GM19025 (cell line): ENCODE measurements around the gene SCAMP2.

Experiments used
- ATAC-seq: cut with Tn5 transposase; IDR thresholded peaks from one replicate; pipeline ENCODE4 v1.9.1; 2021; ENCODE audit warnings: mild to moderate bottlenecking, low read depth, moderate library complexity; ENCODE audit not compliant: unreplicated experiment

SCAMP2 gene

DNA sequence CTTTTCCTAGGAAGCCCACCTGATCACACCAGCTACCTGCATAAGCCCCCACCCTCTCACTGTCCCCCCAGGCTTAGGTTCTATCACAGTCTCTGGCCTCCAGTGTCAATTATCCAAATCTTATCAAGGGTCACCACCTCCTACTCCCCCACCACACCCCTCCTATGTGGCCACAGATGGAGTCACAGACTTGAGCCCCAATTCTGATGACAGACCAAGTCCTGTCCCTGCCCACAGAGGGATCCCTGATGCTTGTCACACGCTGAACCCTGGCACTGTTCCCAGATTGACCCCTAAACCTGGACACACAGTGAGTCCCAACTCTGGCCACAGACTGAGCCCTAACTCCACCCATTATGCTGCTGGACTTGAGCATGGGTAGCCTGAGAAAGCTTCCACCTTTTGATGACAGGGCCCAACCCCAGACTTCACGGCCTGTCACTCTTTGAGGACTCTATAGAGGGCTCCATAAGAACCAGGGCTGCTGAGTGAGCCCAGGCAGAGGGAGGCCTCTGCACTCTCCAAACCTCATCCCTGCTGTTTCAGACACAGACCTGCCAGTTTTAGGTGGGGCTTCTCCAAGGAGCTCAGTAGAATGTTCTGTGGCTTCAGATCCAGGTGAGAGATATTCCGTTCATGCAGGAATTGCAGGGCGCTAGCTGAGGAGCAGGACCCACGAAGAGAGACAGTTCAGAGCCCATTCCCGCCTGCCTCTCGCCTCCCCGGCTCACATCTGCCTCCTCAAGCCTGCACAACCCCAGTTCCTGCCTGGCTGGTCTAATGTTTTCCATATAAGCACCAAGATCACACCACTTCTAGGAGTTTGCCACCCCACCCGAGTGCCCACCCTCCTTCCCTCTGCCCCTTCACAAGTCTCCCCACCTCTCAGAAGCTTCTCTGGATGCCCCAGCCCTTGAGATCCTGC is 32.1 kb downstream of the SCAMP2 start:
- ATAC-seq: no peak

DNA sequence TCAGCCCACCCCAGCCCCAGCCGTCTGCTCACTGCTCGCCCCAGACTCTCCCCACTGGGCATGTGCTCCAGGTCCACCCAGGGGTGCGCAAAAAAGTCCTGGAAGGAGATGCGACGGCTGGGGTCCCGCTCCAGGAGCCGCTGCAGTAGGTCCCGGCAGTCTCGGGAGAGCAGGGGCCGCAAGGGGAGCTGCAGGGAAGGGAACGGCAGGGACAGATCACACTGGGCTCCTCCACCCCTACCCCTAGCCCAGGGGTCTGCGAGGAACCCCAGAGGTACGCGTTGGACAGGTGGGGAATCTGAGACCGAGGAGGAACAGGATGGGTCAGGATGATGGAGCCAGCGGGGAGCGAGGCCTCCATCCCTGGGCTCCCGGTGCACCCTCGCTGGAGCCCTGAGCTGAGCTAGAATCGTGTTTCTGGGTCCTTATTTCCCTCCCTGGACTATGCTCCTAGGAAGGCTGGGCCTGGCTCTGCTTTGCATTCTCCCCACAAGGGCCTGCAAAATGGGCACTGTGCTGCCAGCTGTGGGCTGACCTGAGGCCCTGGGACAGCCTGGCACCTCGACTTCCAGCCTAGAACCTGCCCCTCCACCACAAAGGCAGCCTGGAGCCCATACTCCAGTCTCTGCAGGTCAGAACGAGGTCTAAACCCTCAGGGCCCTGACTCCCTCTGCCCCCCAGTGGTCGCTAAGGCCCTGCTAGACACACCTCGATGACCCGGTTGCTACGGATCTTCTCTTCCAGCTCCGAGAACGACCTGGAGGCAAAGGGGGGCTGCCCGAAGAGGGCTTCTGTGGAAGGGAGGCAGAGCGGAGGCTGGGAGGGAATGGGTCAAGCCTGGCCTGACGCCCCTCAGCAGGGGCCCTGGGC is 33.4 kb downstream of the SCAMP2 start:
- ATAC-seq: no peak

DNA sequence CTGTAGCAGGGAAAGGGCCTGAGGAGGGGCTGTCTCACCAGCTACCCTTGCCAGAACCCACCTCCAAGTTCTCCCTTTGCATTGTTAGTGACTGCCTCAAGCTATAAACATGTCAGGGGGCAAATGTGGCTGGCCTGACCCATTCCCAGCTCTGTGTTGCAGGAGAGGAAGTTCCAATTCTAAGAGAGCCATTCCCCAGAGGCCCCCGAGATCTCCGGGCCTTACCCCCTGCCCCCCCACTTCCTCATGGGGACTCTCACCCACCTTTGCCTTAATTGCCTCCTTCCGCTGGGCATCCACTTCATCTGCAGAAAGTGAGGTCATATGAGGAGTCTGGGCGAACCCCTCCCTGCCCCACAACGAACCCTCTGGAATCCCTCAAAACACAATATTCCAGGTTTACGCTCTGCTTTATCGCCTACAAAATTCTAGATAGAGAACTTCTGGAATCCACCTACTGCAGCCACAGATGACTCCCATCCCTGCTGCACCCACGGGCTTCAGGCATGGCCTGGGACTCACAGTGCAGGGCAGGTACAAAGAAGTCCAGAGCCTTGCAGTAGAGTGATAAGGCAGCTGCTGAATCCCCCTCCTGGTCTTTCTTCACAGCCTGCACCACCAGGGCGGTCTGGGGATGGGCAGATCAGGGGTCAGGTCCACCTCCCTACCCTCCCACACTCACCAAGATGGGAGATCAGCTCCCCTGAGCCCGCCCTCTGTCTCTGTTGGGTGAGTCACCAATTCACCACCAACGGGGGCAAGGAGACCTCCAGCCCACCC is 34.2 kb downstream of the SCAMP2 start:
- ATAC-seq: no peak

DNA sequence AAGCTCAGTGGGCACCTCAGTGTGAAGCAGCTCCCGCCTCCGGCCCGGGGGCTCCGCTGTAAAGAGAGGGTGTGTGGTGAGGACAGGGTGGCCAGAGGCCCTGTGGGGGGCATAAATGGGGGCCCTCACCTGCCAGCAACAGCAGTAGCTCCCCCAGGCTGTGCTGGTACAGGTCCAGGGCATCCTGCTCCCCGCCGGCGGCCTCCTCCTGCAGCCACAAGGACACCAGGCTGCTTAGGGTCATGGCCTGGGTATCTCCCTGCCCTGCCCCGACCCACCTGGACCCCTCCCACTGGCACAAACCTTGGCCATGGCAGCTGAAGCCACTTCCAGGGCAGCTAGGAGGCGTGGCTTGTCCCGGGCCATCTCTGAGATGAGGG is 35.0 kb downstream of the SCAMP2 start:
- ATAC-seq: no peak

DNA sequence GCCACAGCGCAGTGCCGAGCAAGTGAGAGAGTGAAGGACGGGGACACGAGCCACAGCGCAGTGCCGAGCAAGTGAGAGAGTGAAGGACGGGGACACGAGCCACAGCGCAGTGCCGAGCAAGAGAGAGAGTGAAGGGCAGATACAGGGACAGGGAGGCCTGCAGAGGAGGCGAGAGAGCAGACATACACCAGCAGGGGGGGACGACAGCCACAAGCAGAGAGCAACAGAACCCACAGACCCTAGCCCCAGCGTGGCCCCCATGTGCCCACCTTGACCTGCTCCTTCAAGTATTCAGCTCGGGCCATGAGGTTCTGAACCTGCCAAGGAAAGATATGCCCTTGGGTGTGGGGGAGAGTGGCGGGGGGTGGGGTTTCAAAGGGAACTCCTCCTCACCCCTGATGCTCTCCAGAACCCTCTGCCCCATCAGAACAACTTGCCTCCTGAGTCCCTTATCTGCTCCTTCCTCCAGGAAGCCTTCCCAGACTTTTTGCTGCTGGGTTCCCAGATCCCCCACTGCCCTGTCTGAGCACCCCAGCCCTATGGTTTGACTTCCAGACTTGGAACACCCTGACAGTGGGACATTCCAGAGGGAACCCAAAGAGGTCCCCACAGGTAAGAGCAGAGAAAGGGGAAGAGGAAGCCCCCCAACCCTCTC is 35.6 kb downstream of the SCAMP2 start:
- ATAC-seq: no peak

DNA sequence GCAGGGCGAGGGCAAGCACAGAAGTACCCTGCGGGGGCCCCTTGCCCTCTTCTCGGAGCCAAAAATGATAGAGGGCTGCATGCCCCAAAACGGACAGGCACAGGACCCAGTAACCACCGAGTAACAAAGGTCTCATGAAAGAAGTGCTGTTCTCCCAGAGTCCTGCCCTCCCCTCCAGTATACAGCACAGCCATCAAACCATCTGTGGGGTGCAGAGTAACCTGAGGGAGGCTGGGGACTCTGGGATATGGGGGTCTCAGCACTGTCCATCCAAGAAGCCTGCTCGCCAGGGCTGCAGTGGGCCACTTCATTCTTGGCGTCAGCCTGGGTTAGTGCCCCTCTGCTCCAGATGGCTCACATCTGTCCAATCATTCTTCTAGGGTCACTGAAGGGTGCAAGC is 36.3 kb downstream of the SCAMP2 start:
- no peak for ATAC-seq

DNA sequence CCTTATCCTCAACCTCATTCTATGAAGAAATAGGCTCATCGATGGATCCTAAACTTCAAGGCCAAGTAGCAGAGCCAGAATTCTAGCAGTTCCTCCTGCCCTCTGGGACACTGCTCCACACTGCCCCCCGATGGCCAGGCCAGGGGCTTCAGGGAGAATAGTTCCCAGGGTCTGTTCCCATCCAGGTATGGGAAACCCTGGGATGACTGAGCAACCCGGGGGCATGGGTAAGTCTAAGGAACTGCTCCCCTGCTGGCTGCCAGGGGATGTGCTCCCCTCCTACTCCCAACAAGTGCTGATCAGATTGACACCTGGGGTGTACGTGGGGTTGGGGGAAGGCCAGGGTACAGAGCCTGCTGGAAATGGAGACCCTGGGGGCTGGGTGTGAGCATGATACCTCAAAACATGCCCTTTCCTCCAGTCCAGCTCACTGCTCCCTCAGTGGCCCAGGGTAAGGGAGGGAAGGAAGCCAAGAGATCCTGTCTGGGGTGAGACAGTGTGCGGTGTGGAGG is 37.8 kb downstream of the SCAMP2 start:
- no peak for ATAC-seq

DNA sequence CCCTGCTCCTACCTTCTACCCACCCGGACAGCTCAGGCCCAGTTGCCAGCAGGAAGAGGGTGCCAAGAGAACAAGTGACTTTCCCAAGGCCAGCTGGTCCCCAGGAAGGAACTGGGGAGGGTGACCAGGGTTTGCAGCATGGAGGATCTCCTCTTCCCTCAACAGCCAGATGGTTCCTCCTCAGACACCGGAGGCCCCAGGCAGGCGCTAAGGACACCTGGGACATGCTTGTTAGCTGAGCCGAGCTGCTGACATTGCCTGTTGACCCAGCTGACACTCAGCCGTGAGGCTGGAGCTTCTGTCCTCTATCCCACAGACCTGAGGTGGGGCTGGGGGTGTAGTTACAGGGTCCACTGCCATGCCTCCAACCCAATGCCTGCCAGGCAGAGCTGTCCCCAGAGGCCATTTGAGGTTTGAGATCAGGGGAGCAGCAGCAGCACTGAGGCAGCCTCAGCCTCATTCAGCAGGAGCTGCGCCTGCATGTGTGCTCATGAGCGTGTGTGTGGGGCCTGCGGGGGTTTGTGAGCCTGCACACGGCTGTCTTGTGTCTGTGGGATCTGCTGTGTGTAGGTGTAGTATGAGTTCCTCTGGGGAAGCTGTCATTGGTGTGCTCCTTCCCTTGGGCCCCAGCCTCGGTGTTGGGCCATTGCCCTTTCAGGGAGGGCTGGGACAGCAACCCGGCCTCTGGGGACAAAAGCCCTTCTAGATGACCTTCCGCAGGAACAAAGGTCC is 39.6 kb downstream of the SCAMP2 start:
- ATAC-seq: no peak

DNA sequence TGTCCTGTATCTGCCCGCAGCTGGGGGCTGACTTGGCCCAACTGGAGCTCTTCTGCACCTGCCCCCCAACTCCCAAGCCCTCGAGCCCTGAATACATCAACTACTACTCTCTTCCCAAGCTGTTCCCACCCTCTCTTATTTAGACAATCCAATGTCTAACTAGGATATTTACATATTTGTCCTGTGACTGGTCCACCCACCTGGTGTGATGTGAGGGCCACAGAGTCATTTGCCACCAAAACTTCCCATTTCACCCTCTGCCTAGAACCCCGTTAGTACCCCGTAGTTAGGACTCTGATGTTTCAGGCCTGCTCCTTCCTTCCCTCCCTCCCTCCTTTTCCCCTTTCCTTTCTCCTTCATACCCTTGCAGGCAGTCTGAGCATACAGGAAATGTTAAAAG is 40.3 kb downstream of the SCAMP2 start:
- no peak for ATAC-seq

DNA sequence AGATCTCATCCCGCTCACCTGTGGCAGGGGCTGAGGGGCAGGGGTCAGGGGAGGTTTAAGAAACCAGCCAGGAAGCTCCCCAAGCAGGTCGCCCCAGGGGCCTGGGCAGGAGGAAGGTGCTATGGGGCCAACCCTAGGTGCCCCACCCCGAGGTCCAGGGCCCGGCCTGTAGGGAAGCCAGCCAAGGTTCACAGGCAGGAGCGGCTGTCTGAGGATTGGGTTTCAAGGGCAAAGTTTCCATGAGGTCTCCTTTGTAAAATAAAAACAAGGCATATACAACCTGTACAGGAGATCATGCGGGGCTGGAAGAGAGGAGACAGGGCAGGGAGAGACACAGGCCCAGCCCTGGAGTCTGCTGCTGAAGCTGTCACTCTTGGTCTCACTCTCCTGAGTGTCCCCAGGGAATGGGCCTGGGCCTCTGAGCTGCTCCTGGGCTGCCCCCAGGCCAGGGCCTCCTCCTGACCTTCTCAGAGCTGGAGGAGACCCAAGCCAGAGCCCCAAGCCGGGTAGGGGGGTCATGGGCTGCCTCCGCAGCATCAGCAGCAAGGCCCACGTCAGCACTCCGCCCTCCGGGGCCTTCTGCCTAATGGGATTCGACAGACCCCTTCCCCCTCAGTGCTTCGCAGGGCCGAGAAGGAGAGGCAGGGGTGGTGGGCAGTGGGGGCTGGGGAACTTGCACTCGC is 41.2 kb downstream of the SCAMP2 start:
- ATAC-seq: no peak

DNA sequence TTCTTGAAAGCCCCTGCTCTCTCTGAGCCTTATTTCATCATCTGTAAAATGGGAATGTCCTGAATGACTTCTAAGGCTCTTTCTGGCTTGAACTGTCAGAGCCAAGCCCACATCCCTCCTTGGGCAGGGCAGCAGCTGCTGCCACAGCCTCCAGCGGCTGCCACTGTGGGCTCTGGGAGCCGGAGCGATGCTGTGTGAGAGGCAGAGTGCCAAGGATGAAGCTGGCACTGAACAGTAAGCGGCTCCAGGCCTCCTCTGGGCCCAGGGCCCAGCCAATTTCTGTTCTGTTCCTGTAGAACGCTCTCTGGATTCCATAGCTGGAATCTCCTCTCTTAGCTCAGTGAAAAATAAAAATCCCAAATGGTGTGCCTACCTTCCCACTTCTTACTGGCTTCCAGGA is 42.3 kb downstream of the SCAMP2 start:
- no peak for ATAC-seq

DNA sequence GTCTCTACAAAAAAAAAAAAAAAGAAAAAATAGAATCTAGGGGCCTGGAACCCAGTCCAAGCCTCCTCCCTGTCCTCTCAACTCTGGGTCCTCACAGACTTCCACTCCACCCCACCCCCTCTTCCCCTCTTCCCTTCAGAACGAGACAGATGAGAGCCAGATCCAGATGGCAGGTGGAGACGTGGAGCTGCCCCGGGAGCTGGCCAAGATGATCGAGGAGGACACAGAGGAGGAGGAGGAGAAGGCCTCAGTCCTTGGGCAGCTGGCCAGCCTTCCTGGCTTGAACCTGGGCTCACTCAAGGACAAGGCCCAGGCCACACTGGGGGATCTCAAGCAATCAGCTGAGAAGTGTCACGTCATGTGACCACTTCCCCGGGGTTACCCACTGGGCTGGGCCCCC is 43.2 kb downstream of the SCAMP2 start:
- no peak for ATAC-seq

DNA sequence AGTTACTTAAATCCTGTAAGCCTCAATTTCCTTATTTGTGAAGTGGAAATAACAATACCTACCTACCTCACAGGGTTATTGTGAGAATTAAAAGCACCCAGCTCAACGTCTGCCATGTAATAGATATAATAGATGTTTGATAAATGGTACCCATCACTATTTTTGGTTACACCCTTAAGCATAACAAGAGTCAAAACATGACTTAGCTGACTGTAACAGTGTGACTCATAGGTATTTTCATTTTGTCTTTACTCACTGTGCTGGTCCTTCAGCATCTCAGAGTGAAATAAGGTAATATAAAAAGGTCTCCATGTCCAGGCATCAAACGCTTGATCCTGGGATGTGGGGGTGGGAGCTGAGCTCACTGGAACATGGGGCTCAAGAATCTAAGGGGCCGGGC is 43.7 kb downstream of the SCAMP2 start:
- ATAC-seq: no peak

DNA sequence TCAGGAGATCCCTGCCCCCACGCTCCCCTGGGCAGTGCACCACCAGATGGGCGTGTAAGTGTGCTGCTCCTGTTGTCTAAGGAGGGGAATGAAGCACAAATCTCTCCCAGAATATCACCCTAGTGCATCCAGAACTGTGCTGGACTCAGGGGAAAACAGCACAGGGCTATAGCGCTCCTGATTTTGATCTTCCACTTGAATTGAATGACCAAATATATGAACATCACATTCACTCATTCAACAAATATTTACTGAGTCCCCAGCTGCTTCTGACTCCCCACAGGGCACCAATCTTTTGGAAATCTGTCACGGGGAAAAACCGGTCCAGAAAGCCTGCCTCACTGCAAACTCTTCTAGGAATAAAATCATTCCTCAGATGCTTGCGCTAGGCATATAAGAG is 44.3 kb downstream of the SCAMP2 start:
- ATAC-seq: no peak

DNA sequence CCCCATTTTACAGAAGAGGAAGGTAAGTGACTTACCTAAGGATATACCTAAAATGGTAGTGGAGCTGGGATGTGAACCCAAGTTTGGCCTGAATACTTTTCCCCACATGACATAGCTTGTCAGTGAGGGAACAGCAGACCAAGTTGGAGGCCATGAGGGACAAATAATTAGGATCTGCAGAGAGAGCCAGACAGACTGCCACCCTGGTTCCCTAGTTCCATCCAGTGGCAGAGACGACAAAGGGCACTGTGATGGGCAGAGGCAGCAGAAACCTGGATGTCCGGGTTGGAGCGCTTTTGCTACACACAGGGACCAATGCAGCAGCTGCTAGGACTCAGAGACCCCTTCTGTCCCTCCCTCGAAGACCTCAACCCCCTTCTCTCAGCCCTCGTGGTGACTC is 45.6 kb downstream of the SCAMP2 start:
- ATAC-seq: no peak

DNA sequence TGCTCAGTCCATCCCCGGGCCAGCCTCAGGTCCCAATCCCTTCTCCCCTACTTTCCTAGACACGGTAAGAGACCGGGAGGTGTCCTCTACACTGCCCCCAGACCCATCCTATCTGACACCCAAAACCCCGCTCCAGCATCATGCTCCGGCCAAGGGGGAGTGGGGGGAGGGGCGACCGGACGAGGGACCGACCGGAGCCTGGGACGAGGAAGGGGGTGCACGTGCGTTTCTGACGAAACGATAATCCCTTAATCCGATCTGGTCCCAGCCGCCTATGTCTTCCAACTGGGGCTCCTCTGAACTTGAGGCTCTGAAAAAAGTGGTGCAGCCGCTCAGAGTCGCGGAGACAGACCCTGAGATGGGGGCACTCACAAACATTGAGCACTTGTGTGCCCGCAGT is 46.2 kb downstream of the SCAMP2 start:
- no peak for ATAC-seq

DNA sequence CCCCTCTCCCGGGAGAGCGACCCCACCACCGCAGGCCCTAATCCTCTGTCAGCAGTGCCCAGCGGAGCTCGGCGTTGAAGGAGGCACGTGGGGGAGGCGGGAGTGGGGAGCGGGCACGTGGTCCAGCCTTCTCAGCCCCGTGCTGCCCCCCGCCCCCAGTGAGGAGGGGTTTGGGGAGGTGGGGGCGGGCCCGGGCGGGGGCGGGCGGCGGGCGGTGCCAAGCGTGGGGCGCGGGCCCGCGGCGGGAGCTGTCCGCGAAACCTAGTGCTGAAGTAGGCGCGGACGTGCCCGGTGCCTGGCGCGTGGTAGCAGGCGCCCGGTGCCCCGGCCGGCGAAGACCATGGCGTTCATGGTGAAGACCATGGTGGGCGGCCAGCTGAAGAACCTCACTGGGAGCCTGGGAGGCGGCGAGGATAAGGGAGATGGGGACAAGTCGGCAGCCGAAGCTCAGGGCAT is 46.8 kb downstream of the SCAMP2 start, which contains the start of gene CPLX3:
Gene CPLX3 (plus strand): TSS at position 264 of the 456 bp plus-strand sequence. CDS start 77 bp downstream, at position 341.
- no peak for ATAC-seq

DNA sequence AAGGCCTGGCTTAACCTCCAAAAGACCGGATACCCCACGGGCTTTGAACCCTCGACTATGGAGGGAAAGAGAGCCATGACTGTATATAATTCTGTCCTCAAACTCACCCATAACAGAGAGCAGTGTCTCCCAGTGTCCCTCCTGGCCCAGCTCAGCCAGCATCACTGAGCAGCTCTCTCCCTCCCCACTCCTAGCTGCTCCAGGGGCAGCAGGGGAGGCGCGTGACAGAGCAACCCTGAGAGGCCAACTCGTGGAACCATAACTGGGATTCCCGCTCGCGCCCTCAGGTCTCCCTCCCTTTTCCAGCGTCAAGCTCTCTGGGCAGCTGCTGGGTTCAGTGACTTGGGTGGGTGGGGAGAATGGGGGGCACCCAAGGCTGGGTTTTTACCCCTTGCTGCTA is 47.3 kb downstream of the SCAMP2 start:
- ATAC-seq: no peak

DNA sequence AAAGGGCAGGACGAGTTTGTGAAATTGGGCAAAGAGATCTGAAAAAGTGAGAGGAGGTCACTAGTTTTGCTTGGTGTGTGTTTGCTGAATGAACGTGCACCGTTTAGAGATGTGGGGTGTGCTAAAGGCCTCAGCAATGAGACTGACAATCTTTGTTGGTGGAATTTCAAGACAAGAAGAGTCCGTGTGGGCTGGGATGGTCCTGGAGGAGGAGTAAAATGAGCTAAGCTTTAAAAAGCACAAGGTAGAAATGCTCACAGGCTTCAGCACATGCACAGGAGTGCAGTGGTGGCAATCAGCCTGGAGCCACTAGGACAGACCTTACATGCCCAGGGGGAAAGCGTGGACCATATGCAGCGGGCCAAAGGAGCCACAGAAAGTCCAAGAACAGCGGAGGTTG is 48.2 kb downstream of the SCAMP2 start:
- no peak for ATAC-seq
